ENCODE results near the gene DCC. TPM values are rescaled to one million over a fixed set of nuclear protein-coding genes. Genes with fewer than 3 reads are reported as not detected.

DCC gene
- total and polyA plus RNA-seq, 2 donors (not counting 1 experiment from before 2014, with no cell fraction given), result not detected

DNA sequence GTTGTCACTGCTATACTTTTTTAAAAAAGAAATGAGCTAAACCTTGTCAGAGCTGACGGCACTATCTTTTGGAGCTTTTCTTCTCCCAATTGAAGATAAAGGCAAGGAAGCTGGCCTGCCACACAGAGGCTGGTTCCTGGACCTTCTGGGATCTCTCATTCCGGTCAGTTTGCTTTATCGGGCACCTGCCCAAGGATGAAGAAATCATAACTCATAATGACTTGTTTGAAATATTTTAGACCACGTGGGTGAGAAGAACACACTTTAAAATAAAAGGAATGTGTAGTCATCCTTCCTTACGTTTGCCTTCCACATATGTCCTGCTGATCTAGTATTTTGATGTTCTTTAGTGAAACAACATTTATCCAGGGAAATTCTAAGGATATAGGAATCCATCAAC, 535.7 kb downstream of the DCC start:
- DNase-seq, result no peak
- ChIA-PET CTCF (no interaction called here), POLR2A (no interaction called here)
- no peak overlapping the region for H3K9ac ChIP-seq (ENCODE audit: low read length)
- no peaks in the 10 kb centered on the region for H3K4me1 ChIP-seq (ENCODE audit: control insufficient read depth in 2 of 2, insufficient read depth in 2 of 2, low read length in 2 of 2)
- no peaks in the 10 kb centered on the region for H3K36me3 ChIP-seq (replicated peaks in 1 of 2; ENCODE audit: control extremely low read depth in 1 of 2, control insufficient read depth in 1 of 2, extremely low read depth in 1 of 2, insufficient read depth in 2 of 2, low read length in 1 of 2)
- no peak overlapping the region for H3K4me3 ChIP-seq (ENCODE audit: control extremely low read depth in 1 of 5, extremely low read depth in 1 of 5, insufficient read depth in 1 of 5, low read depth in 2 of 5, low read length in 4 of 5)
- Mint-ChIP-seq H3K4me3 (no peak overlapping the region), H3K27me3 (no peaks in the 10 kb centered on the region), H3K9me3 (ENCODE audit: insufficient read depth) (no peaks in the 10 kb centered on the region), H3K27ac (no peak overlapping the region), H3K4me1 (no peaks in the 10 kb centered on the region)
- no peak overlapping the region for H2AFZ ChIP-seq (ENCODE audit: insufficient read depth, low read depth, low read length, poor library complexity, severe bottlenecking)
- intact Hi-C loops (cut with micrococcal nuclease), result no loop called here
- H4K20me1 ChIP-seq (ENCODE audit: control insufficient read depth, insufficient read depth, low read length, poor library complexity, severe bottlenecking), result no peaks in the 10 kb centered on the region
- H3K27ac ChIP-seq (ENCODE audit: low read length in 2 of 2), result no peak overlapping the region
- no peaks in the 10 kb centered on the region for H3K79me2 ChIP-seq (ENCODE audit: control insufficient read depth, insufficient read depth, low read length)
- ATAC-seq (ENCODE audit: low read depth), result no peak
- TF ChIP-seq EZH2 (IDR thresholded peaks at IDR 0.05; ENCODE audit: borderline replicate concordance, insufficient read depth, low read depth, low read length, poor library complexity, severe bottlenecking), result no peak
- TF ChIP-seq, protein P1, sequence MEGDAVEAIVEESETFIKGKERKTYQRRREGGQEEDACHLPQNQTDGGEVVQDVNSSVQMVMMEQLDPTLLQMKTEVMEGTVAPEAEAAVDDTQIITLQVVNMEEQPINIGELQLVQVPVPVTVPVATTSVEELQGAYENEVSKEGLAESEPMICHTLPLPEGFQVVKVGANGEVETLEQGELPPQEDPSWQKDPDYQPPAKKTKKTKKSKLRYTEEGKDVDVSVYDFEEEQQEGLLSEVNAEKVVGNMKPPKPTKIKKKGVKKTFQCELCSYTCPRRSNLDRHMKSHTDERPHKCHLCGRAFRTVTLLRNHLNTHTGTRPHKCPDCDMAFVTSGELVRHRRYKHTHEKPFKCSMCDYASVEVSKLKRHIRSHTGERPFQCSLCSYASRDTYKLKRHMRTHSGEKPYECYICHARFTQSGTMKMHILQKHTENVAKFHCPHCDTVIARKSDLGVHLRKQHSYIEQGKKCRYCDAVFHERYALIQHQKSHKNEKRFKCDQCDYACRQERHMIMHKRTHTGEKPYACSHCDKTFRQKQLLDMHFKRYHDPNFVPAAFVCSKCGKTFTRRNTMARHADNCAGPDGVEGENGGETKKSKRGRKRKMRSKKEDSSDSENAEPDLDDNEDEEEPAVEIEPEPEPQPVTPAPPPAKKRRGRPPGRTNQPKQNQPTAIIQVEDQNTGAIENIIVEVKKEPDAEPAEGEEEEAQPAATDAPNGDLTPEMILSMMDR (IDR thresholded peaks at IDR 0.05), result no peak
- H3K27me3 ChIP-seq (replicated peaks in 1 of 4; ENCODE audit: control extremely low read depth in 1 of 4, control insufficient read depth in 3 of 4, insufficient read depth in 4 of 4, low read length in 3 of 4), result no peaks in the 10 kb centered on the region
- no peak overlapping the region for H3K4me2 ChIP-seq (replicated peaks; ENCODE audit: low read depth, low read length, poor library complexity, severe bottlenecking)
- WGBS (ENCODE audit: insufficient coverage), result 100% methylated on average over 1 of the region's 5 CpGs
- no peaks in the 10 kb centered on the region for H3K9me3 ChIP-seq (ENCODE audit: control extremely low read depth in 1 of 3, control insufficient read depth in 2 of 3, insufficient read depth in 1 of 3, low read length in 2 of 3)

DNA sequence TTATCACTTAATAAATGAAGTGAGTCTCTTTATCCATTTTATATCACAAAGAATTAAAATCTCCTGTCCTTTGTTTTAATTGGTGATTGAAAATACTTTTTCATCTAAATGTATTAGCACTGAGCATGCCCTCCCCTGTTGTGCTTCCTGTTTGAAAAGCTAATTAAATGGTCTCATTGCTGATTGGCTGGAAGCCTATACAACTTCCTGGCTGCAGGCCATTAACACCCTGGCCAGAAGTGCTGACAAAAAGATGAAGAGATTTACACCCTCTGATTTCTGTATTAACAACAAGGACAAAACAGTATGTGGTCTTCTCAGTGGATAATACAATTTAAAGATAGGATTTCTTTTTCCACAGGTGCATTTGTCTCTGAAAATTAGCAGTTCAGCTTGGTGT, 548.0 kb downstream of the DCC start:
- Mint-ChIP-seq H3K27ac (no peak overlapping the region), H3K4me3 (no peak overlapping the region), H3K9me3 (ENCODE audit: insufficient read depth) (no peaks in the 10 kb centered on the region), H3K4me1 (no peaks in the 10 kb centered on the region), H3K27me3 (no peaks in the 10 kb centered on the region)
- no peak overlapping the region for H3K9ac ChIP-seq (ENCODE audit: low read length)
- POLR2A ChIA-PET, result no interaction called here
- intact Hi-C loops (cut with micrococcal nuclease), result no loop called here
- H3K79me2 ChIP-seq (ENCODE audit: control insufficient read depth, insufficient read depth, low read length), result no peaks in the 10 kb centered on the region
- CTCF ChIA-PET, result no interaction called here
- TF ChIP-seq, protein P1 (IDR thresholded peaks at IDR 0.05), result no peak
- TF ChIP-seq EZH2 (IDR thresholded peaks at IDR 0.05; ENCODE audit: borderline replicate concordance, insufficient read depth, low read depth, low read length, poor library complexity, severe bottlenecking), result no peak
- H3K4me3 ChIP-seq (ENCODE audit: control extremely low read depth in 1 of 5, extremely low read depth in 1 of 5, insufficient read depth in 1 of 5, low read depth in 2 of 5, low read length in 4 of 5), result no peak overlapping the region
- ATAC-seq (ENCODE audit: low read depth) (no peak), DNase-seq (no peak)
- no peak overlapping the region for H3K4me2 ChIP-seq (replicated peaks; ENCODE audit: low read depth, low read length, poor library complexity, severe bottlenecking)
- peaks cover 0 to 6% (median 0%) of the 10 kb centered on the region in 3 donors for H3K9me3 ChIP-seq (ENCODE audit: control extremely low read depth in 1 of 3, control insufficient read depth in 2 of 3, insufficient read depth in 1 of 3, low read length in 2 of 3)
- no peak overlapping the region for H3K27ac ChIP-seq (ENCODE audit: low read length in 2 of 2)
- H3K27me3 ChIP-seq (replicated peaks in 1 of 4; ENCODE audit: control extremely low read depth in 1 of 4, control insufficient read depth in 3 of 4, insufficient read depth in 4 of 4, low read length in 3 of 4), result no peaks in the 10 kb centered on the region
- H3K4me1 ChIP-seq (ENCODE audit: control insufficient read depth in 2 of 2, insufficient read depth in 2 of 2, low read length in 2 of 2), result no peaks in the 10 kb centered on the region
- H4K20me1 ChIP-seq (ENCODE audit: control insufficient read depth, insufficient read depth, low read length, poor library complexity, severe bottlenecking), result no peaks in the 10 kb centered on the region
- H3K36me3 ChIP-seq (replicated peaks in 1 of 2; ENCODE audit: control extremely low read depth in 1 of 2, control insufficient read depth in 1 of 2, extremely low read depth in 1 of 2, insufficient read depth in 2 of 2, low read length in 1 of 2), result no peaks in the 10 kb centered on the region
- H2AFZ ChIP-seq (ENCODE audit: insufficient read depth, low read depth, low read length, poor library complexity, severe bottlenecking), result no peak overlapping the region

Data from B cell (primary cell).